OCI-LY3 (cell line): ENCODE results near the gene SLC22A12.
A peak's percentile ranks its signal among the peaks of the same experiment; 100 is the strongest.

Experiments used
- EZH2phosphoT487 ChIP-seq: fragments of 200-600 bp; shearing (Covaris generic); IDR thresholded peaks from 2 replicates; pipeline ENCODE4 v1.6.1; 2018; ENCODE audit warnings: antibody characterized with exemption, mixed run types, low read depth
- TF ChIP-seq, protein P1 (sequence below): fragments of 200-600, 300-600 bp; sonication (generic); IDR thresholded peaks from 2 replicates; pipeline ENCODE4 v1.5.1; 2014; ENCODE audit warnings: antibody characterized with exemption, low read length, low read depth

GRCh38 chr11:64650923-64651523, 60.0 kb downstream of the SLC22A12 start:
- TF ChIP-seq, protein P1, sequence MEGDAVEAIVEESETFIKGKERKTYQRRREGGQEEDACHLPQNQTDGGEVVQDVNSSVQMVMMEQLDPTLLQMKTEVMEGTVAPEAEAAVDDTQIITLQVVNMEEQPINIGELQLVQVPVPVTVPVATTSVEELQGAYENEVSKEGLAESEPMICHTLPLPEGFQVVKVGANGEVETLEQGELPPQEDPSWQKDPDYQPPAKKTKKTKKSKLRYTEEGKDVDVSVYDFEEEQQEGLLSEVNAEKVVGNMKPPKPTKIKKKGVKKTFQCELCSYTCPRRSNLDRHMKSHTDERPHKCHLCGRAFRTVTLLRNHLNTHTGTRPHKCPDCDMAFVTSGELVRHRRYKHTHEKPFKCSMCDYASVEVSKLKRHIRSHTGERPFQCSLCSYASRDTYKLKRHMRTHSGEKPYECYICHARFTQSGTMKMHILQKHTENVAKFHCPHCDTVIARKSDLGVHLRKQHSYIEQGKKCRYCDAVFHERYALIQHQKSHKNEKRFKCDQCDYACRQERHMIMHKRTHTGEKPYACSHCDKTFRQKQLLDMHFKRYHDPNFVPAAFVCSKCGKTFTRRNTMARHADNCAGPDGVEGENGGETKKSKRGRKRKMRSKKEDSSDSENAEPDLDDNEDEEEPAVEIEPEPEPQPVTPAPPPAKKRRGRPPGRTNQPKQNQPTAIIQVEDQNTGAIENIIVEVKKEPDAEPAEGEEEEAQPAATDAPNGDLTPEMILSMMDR = peak; percentile 80
- no peak for TF ChIP-seq EZH2phosphoT487
